HG02798 (cell line): ENCODE measurements around the gene CLN6.
"Not testable (repeated sequence)": the region's sequence is repeated elsewhere in the genome, so short reads cannot be mapped to it uniquely, and the experiment has no call there.

ENCODE experiments used
- ATAC-seq: cut with Tn5 transposase; IDR thresholded peaks from one replicate; pipeline ENCODE4 v1.9.1; 2021; ENCODE audit warnings: mild to moderate bottlenecking; ENCODE audit not compliant: unreplicated experiment, poor library complexity

The CLN6 gene

DNA sequence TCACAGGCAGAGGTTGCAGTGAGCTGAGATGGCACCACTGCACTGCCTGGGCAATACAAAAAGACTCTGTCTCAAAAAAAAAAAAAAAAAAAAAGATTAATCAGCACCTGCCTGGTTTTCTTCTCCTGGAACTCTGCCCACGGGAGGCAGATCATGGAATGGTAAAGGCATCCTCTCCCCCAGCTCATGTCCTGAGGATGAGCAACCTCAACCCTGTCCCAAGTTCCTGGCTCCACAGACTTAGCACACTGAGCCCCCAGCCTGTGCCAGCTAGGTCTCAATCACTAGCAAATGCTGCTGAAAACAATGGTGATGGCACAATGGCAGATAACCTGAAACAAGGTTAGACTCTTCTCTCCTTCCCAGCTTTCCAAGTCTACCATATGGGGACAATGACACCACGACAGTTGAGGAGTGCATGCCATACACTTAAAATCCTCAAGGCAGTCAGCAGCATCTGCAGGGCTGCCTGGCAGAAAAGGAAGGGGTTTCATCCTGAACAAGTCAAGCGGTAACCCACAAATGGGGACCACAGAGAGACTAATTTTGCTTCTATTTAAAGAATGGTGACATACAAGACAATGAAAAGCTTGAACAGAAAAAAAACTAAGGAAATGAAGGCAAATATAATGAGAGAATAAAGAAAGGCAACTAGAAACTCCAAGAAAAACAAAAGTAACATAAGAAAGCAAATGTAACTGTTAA lies 4.8 kb downstream of the CLN6 start:
- no peak for ATAC-seq

DNA sequence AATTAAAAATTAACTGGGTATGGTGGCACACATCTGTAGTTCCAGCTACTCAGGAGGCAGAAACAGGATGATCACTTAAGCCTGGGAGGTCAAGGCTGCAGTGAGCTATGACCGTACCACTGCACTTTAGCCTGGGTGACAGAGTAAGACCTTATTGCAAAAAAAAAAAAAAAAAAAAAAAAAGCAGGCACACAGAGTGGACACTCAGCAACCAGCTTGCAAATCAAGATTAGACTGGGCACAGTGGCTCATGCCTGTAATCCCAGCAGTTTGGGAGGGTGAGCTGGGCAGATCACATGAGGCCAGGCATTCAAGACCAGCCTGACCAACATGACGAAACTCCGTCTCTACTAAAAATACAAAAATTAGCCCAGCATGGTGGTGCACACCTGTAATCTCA lies 5.4 kb downstream of the CLN6 start:
- ATAC-seq = no peak

GRCh38 chr15:68223171-68223570 lies 6.4 kb downstream of the CLN6 start:
- no peak for ATAC-seq

- not testable (repeated sequence) for ATAC-seq
These were observed 7.1 kb downstream of the CLN6 start for GRCh38 chr15:68222432-68222743.

- ATAC-seq = not testable (repeated sequence)
These were observed 7.7 kb downstream of the CLN6 start for GRCh38 chr15:68221530-68222431.

DNA sequence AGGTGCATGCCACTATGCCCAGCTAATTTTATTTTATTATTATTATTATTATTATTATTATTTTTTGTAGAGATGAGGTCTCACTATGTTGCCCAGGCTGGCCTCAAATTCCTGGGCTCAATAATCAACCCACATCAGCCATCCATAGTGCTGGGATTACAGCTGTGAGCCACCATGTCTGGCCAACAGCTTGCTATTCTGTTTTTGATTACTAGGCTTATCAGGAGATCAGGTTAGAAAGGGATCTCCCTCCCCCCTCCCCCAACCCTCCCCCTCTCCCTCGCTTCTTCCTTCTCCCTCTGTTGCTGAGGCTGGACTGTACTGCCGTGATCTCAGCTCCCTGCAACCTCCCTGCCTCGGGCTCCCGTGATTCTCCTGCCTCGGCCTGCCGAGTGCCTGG lies 8.6 kb downstream of the CLN6 start:
- no peak for ATAC-seq

- ATAC-seq = no peak
These were observed 9.0 kb downstream of the CLN6 start for GRCh38 chr15:68220489-68220888.

DNA sequence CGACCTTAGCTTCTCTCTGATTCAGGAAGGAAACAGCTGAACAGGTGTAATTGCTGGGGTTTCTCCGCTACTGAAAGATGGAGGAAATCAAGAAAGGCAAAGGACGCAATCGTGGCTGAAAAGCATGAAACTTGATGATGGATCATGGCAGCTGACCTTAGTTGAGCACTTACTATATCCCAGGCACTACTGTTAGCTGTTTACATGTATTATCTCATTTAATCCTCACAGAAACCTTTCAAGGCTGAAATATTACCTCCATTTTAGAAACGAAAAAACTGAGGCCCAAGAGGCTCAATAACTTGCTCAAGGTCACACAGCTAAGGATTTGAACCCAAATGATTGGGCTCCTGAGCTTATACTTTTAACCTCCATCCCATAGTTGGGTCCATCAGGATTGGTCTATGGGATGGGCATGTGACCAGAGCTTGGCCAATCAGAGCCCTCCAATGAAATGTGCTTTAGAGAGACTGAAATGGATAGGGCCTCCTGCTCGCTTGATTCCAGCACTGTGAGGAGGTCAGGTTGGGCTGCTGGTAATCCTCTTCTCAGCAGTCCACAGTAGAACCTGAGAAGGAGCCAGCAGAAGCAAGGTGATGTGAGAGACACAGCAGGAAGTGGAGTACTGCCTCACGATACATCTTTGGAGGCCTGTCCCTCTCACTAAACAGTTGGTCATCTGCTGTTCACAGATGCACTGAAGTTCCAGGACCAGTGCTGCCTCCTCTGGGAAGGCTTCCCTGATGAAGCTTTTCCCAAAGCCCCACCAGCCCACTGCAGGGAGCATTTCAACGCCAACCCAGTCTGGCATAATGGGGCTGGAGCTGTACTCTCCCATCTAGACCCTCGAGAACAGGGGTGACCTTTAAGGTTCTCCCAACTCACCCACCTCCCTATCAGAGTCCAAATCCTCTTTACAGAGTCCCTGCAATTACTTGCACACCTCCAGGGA lies 10.4 kb downstream of the CLN6 start:
- ATAC-seq = no peak

- no peak for ATAC-seq
These were observed 11.2 kb downstream of the CLN6 start for GRCh38 chr15:68218331-68218730.

GRCh38 chr15:68217341-68217740 lies 12.2 kb downstream of the CLN6 start:
- ATAC-seq = no peak

DNA sequence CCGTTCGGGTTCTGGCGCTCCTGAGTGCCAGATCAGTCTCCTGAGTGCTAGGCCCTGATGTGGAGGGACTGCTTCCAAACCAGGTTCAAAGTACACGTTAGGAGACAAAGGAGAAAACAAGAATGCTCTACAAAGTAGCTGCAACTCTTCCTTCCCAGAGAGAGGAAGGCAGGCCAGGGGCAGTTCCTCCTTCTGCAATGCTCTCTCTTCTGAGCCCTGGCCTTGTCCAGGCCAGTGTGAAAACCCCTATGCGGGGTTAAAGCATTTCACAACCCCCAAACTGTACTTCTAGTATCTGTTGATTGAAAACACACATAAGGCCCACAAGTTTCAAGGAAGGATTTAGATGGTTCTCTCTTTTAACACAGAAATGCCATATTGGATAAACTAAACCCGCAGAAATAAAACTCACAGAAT lies 14.7 kb downstream of the CLN6 start:
- ATAC-seq = no peak

- no peak for ATAC-seq
These were observed 15.3 kb downstream of the CLN6 start for GRCh38 chr15:68213991-68214837.

DNA sequence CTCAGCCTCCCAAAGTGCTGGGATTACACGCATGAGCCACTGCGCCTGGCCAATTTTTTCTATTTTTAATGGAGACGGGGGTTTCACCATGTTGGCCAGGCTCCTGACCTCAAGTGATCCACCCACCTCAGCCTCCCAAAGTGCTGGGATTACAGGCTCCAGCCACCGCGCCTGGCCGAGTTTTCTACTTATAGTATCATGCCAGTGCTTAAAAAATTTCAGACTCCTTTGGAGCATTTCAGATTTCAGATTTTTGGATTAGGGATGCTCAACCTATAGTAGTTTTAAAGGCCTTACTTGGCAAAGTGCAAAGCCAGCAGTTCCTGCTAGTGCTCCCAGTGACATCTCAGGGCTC lies 16.1 kb downstream of the CLN6 start:
- not testable (repeated sequence) for ATAC-seq

- no peak for ATAC-seq
These were observed 17.7 kb downstream of the CLN6 start for GRCh38 chr15:68211656-68212320.

DNA sequence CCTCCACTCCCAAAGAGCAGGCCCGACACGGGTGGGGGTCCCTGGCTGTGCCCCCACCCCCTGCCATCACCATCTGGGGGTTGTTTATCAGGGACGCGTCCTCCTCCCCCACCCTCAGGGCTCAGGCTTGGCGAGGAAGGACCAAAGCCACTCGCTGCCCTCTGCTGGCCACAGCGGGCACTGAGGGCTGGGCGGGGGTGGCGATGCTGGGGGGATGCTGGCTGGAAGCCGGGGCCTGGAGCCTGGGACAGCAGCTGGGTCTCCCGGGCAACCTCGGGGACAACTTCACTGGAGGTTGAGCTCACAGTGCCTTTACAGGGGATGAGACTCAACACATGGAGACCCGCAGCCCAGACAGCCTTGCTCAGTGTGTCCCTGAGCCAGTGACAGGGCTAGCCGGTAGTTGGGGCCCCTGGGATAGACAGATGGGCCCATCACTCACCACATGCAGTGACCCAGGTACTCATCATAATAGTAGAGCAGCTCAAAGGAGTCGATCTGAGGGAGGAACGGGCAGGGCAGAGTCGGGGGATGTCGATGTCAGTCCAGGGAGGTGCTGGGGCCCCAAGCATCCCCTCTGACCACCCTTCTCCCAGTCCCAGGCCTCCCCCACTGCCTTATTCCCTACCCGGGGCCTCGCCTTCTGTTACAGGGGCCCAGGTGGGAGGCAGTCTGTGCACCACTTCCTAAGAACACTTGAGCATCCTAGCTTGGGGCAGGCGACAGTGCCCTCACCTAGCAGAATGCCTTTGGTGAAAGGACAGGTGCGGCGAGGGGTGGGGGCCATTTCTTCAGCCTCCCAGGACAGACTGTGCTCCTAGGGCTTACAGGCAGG lies 18.5 kb downstream of the CLN6 start:
- ATAC-seq = no peak

DNA sequence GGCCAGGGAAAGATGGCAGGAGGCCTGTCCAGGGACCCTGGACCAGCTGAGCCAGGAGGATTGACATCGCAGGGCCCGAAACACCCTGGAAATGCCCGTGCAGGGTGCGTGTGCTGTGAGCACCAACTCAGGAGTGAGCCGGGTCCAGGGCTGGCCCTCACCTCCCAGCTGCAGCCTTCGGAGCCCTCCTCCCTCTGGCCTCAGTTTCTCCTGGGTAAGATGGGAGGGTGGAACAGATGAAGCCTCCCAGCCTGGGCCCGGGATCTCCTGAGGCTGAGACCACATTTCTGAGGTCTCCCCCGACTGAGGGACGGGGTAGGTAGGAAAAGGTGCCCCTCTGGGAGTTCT lies 19.1 kb downstream of the CLN6 start:
- ATAC-seq = no peak

- ATAC-seq = peak; percentile 58
These were observed 19.7 kb downstream of the CLN6 start for GRCh38 chr15:68209735-68210408.

DNA sequence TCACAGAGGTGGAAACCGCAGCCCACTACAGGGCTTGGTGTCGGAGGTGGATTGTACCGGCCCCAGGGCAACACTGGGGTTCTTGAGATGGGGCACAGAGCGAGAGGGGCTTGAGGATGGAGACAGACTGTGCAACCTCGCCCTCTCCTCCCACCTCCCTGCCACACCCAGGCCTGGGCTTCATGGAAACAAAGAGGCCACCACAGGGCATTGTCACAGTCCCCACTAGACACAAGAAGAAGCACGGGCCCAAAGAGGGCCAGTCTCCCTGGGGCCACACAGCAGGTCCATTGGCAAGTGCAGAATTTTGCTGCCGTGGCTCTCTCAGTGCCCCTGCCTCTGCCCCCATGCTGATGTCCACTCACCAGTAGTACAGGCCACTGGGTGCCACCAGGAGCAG lies 20.3 kb downstream of the CLN6 start:
- peak; percentile 6 for ATAC-seq
